Stimulated activated CD4-positive, alpha-beta T cell treated with anti-CD3 and anti-CD28 coated beads, TNF-alpha, amount 100 ng/mL, for 48 hours (primary cell): Measurements from ENCODE around the gene C17orf113.
"Not testable (repeated sequence)": the region's sequence is repeated elsewhere in the genome, so short reads cannot be mapped to it uniquely, and the experiment has no call there.

ENCODE experiments used
- DNase-seq, 3 donors: peaks; one replicate each; pipeline ENCODE4 v3.0.0-alpha.2; 2020; ENCODE audit warnings: low read depth in 3 of 3

The C17orf113 gene

GRCh38 chr17:42042598-42043319, 7.6 kb downstream of the C17orf113 start:
- DNase-seq = no peak

- no peak for DNase-seq
Observed at GRCh38 chr17:42041619-42042018, 8.8 kb downstream of the C17orf113 start.

GRCh38 chr17:42040818-42041217, 9.6 kb downstream of the C17orf113 start:
- DNase-seq = no peak

- DNase-seq = no peak
Observed at GRCh38 chr17:42039794-42040763, 10.3 kb downstream of the C17orf113 start.

- no peak for DNase-seq
Observed at GRCh38 chr17:42038221-42038973, 12.0 kb downstream of the C17orf113 start.

- no peak for DNase-seq
Observed at GRCh38 chr17:42034059-42034458, 16.3 kb downstream of the C17orf113 start.

GRCh38 chr17:42031584-42031983, 18.8 kb downstream of the C17orf113 start:
- DNase-seq = no peak

GRCh38 chr17:42028791-42029127, 21.6 kb downstream of the C17orf113 start:
- DNase-seq = no peak

GRCh38 chr17:42027961-42028790, 22.2 kb downstream of the C17orf113 start:
- no peak for DNase-seq

- DNase-seq = no peak
Observed at GRCh38 chr17:42027590-42027889, 22.9 kb downstream of the C17orf113 start.

GRCh38 chr17:42026857-42027589, 23.4 kb downstream of the C17orf113 start:
- no peak for DNase-seq

- no peak for DNase-seq
Observed at GRCh38 chr17:42025936-42026335, 24.5 kb downstream of the C17orf113 start.

GRCh38 chr17:42025191-42025579, 25.2 kb downstream of the C17orf113 start:
- no peak for DNase-seq

GRCh38 chr17:42023524-42024349, 26.7 kb downstream of the C17orf113 start:
- no peak for DNase-seq

GRCh38 chr17:42020845-42021244, 29.6 kb downstream of the C17orf113 start:
- not testable (repeated sequence) for DNase-seq

- peak; percentile 87 to 94 (median 91) for DNase-seq
Observed at GRCh38 chr17:42019509-42020404, 30.6 kb downstream of the C17orf113 start, which contains the start of gene NKIRAS2. Gene NKIRAS2, plus strand, starts transcription at chr17:42020090. Its CDS starts 1,488 bp downstream, at chr17:42021578.

GRCh38 chr17:42018988-42019387, 31.4 kb downstream of the C17orf113 start:
- no peak for DNase-seq

- no peak for DNase-seq
Observed at GRCh38 chr17:42018339-42018738, 32.1 kb downstream of the C17orf113 start.

- peak in 1 of 3 donors; percentile 27 for DNase-seq
Observed at GRCh38 chr17:42017866-42018200, 32.6 kb downstream of the C17orf113 start.
